GM06990 (cell line): Measurements from ENCODE around the gene PLA2R1.
"Not testable (repeated sequence)": the region's sequence is repeated elsewhere in the genome, so short reads cannot be mapped to it uniquely, and the experiment has no call there.

ENCODE experiments used
- DNase-seq: peaks from one replicate; pipeline ENCODE4 v3.0.0-alpha.2; 2011; ENCODE audit not compliant: insufficient read length; ENCODE audit errors: extremely low read depth
- H3K27me3 ChIP-seq: replicated peaks from 2 replicates; pipeline ENCODE4 v1.6.0; 2011; ENCODE audit warnings: low read length; ENCODE audit not compliant: control insufficient read depth, insufficient read depth
- H3K36me3 ChIP-seq: 2 replicates; pipeline ENCODE4 v1.5.1; 2011; ENCODE audit warnings: low read length; ENCODE audit not compliant: control insufficient read depth, insufficient read depth
- H3K4me3 ChIP-seq: replicated peaks from 2 replicates; pipeline ENCODE4 v1.5.1; 2011; ENCODE audit warnings: low read depth, mild to moderate bottlenecking, control low read depth, low read length
- CTCF ChIP-seq: IDR thresholded peaks from 2 replicates; pipeline ENCODE4 v1.5.1; 2011; ENCODE audit warnings: low read length, control low read depth, mild to moderate bottlenecking, inconsistent platforms; ENCODE audit not compliant: insufficient read depth, poor library complexity, severe bottlenecking

Gene PLA2R1

GRCh38 chr2:159982842-159983785 lies 79.3 kb downstream of the PLA2R1 start:
- Histone ChIP-seq H3K36me3 (no peaks in the 10 kb centered on the region), H3K27me3 (no peaks in the 10 kb centered on the region), H3K4me3 (no peak overlapping the region)
- no peak for DNase-seq
- no peak for TF ChIP-seq CTCF

- Histone ChIP-seq H3K27me3 (no peaks in the 10 kb centered on the region), H3K36me3 (no peaks in the 10 kb centered on the region), H3K4me3 (no peak overlapping the region)
- no peak for DNase-seq
- TF ChIP-seq CTCF, result no peak
Observed at GRCh38 chr2:159982270-159982669, 80.1 kb downstream of the PLA2R1 start.

GRCh38 chr2:159976527-159977160 lies 85.8 kb downstream of the PLA2R1 start:
- Histone ChIP-seq H3K36me3 (no peaks in the 10 kb centered on the region), H3K4me3 (0 out of 2 replicates have a peak overlapping the region, but pooled peaks have one; percentile 6), H3K27me3 (no peaks in the 10 kb centered on the region)
- DNase-seq, result no peak
- no peak for TF ChIP-seq CTCF

GRCh38 chr2:159973325-159973724 lies 89.1 kb downstream of the PLA2R1 start:
- no peak overlapping the region for H3K4me3 ChIP-seq
- no peaks in the 10 kb centered on the region for H3K36me3 ChIP-seq
- DNase-seq, result no peak
- no peak for TF ChIP-seq CTCF
- no peaks in the 10 kb centered on the region for H3K27me3 ChIP-seq

- Histone ChIP-seq H3K36me3 (no peaks in the 10 kb centered on the region), H3K27me3 (no peaks in the 10 kb centered on the region), H3K4me3 (no peak overlapping the region)
- DNase-seq, result no peak
- TF ChIP-seq CTCF, result no peak
Observed at GRCh38 chr2:159971365-159972152, 90.9 kb downstream of the PLA2R1 start.

GRCh38 chr2:159970548-159970947 lies 91.9 kb downstream of the PLA2R1 start:
- not testable (repeated sequence) for H3K36me3 ChIP-seq, DNase-seq, H3K27me3 ChIP-seq, H3K4me3 ChIP-seq
